GM18519 (cell line): Measurements from ENCODE around the gene MINK1.
"Not testable (repeated sequence)": the region's sequence is repeated elsewhere in the genome, so short reads cannot be mapped to it uniquely, and the experiment has no call there.

Experiments
- ATAC-seq: cut with Tn5 transposase; IDR thresholded peaks from one replicate; pipeline ENCODE4 v1.9.1; 2021; ENCODE audit warnings: mild to moderate bottlenecking, moderate library complexity; ENCODE audit not compliant: unreplicated experiment, low FRiP score

MINK1 gene

GRCh38 chr17:4867535-4867934 is 34.4 kb downstream of the MINK1 start:
- ATAC-seq = not testable (repeated sequence)

- not testable (repeated sequence) for ATAC-seq
Measured at GRCh38 chr17:4869058-4869998, 36.2 kb downstream of the MINK1 start.

GRCh38 chr17:4870855-4871254 is 37.7 kb downstream of the MINK1 start:
- ATAC-seq = no peak

GRCh38 chr17:4872786-4873185 is 39.6 kb downstream of the MINK1 start:
- ATAC-seq = no peak

- no peak for ATAC-seq
Measured at GRCh38 chr17:4877089-4877488, 43.9 kb downstream of the MINK1 start.

- ATAC-seq = no peak
Measured at GRCh38 chr17:4879601-4880000, 46.5 kb downstream of the MINK1 start.

GRCh38 chr17:4880857-4881256 is 47.7 kb downstream of the MINK1 start:
- ATAC-seq = no peak

- ATAC-seq = no peak
Measured at GRCh38 chr17:4881761-4882555, 48.8 kb downstream of the MINK1 start.

GRCh38 chr17:4884489-4884888 is 51.3 kb downstream of the MINK1 start:
- ATAC-seq = no peak

GRCh38 chr17:4886830-4887229 is 53.7 kb downstream of the MINK1 start:
- ATAC-seq = no peak

GRCh38 chr17:4887581-4887980 is 54.4 kb downstream of the MINK1 start:
- ATAC-seq = no peak

GRCh38 chr17:4891411-4892410 is 58.6 kb downstream of the MINK1 start:
- no peak for ATAC-seq

- no peak for ATAC-seq
Measured at GRCh38 chr17:4892499-4893221, 59.5 kb downstream of the MINK1 start.

GRCh38 chr17:4893272-4893671 is 60.1 kb downstream of the MINK1 start:
- ATAC-seq = no peak

- ATAC-seq = no peak
Measured at GRCh38 chr17:4893721-4894560, 60.8 kb downstream of the MINK1 start.

GRCh38 chr17:4895121-4895520 is 62.0 kb downstream of the MINK1 start:
- no peak for ATAC-seq

GRCh38 chr17:4895657-4896331 is 62.7 kb downstream of the MINK1 start:
- ATAC-seq = no peak
